ENCODE data around the gene DNAH11. TPM values are rescaled to one million over a fixed set of nuclear protein-coding genes. Genes with fewer than 3 reads are reported as not detected.
A peak's percentile ranks its signal among the peaks of the same experiment; 100 is the strongest.

Gene DNAH11
- polyA plus RNA-seq, 4 donors: 0.24 to 0.33 TPM; not detected in 2

GRCh38 chr7:21767300-21767900 lies 224.6 kb downstream of the DNAH11 start:
- 12 to 22% (median 17%) methylated on average over 6 of the region's 6 CpGs for WGBS, 3 donors
- no peak overlapping the region for H3K27ac ChIP-seq (ENCODE audit: low read depth in 1 of 3, low read length in 2 of 3)
- no peak overlapping the region for H3K4me3 ChIP-seq (ENCODE audit: low read depth in 1 of 3, low read length in 3 of 3)
- peak; percentile 45 to 56 for DNase-seq
- no peak for FAIRE-seq
- no peaks in the 10 kb centered on the region for H3K4me1 ChIP-seq (ENCODE audit: control insufficient read depth in 3 of 3, insufficient read depth in 2 of 3, low read depth in 1 of 3, low read length in 2 of 3)
- H3K36me3 ChIP-seq (ENCODE audit: control insufficient read depth in 3 of 3, insufficient read depth in 2 of 3, low read depth in 1 of 3, low read length in 3 of 3): no peaks in the 10 kb centered on the region
- peaks cover 0 to 6% (median 0%) of the 10 kb centered on the region in 3 donors for H3K27me3 ChIP-seq (ENCODE audit: control insufficient read depth in 3 of 3, insufficient read depth in 3 of 3, low read length in 3 of 3)
- H3K9me3 ChIP-seq (ENCODE audit: control insufficient read depth in 2 of 2, insufficient read depth in 1 of 2, low read depth in 1 of 2, low read length in 1 of 2): no peaks in the 10 kb centered on the region

- DNase-seq (no peak), FAIRE-seq (no peak)
- Histone ChIP-seq H3K9me3 (ENCODE audit: control insufficient read depth in 2 of 2, insufficient read depth in 1 of 2, low read depth in 1 of 2, low read length in 1 of 2) (no peaks in the 10 kb centered on the region), H3K4me3 (ENCODE audit: low read depth in 1 of 3, low read length in 3 of 3) (no peak overlapping the region), H3K27ac (ENCODE audit: low read depth in 1 of 3, low read length in 2 of 3) (no peak overlapping the region), H3K36me3 (ENCODE audit: control insufficient read depth in 3 of 3, insufficient read depth in 2 of 3, low read depth in 1 of 3, low read length in 3 of 3) (no peaks in the 10 kb centered on the region), H3K27me3 (ENCODE audit: control insufficient read depth in 3 of 3, insufficient read depth in 3 of 3, low read length in 3 of 3) (peaks cover 0 to 6% (median 0%) of the 10 kb centered on the region in 3 donors), H3K4me1 (ENCODE audit: control insufficient read depth in 3 of 3, insufficient read depth in 2 of 3, low read depth in 1 of 3, low read length in 2 of 3) (no peaks in the 10 kb centered on the region)
- WGBS, 3 donors: 60 to 62% (median 60%) methylated on average over 5 of the region's 5 CpGs
These were observed 225.4 kb downstream of the DNAH11 start for GRCh38 chr7:21768279-21768678.

GRCh38 chr7:21771266-21771665 lies 228.4 kb downstream of the DNAH11 start:
- peaks cover 0 to 3% (median 0%) of the 10 kb centered on the region in 3 donors for H3K27me3 ChIP-seq (ENCODE audit: control insufficient read depth in 3 of 3, insufficient read depth in 3 of 3, low read length in 3 of 3)
- WGBS, 3 donors: 62 to 68% (median 64%) methylated on average over 5 of the region's 5 CpGs
- no peak overlapping the region for H3K27ac ChIP-seq (ENCODE audit: low read depth in 1 of 3, low read length in 2 of 3)
- H3K4me1 ChIP-seq (ENCODE audit: control insufficient read depth in 3 of 3, insufficient read depth in 2 of 3, low read depth in 1 of 3, low read length in 2 of 3): no peaks in the 10 kb centered on the region
- DNase-seq (no peak), FAIRE-seq (no peak)
- no peaks in the 10 kb centered on the region for H3K36me3 ChIP-seq (ENCODE audit: control insufficient read depth in 3 of 3, insufficient read depth in 2 of 3, low read depth in 1 of 3, low read length in 3 of 3)
- H3K9me3 ChIP-seq (ENCODE audit: control insufficient read depth in 2 of 2, insufficient read depth in 1 of 2, low read depth in 1 of 2, low read length in 1 of 2): no peaks in the 10 kb centered on the region
- H3K4me3 ChIP-seq (ENCODE audit: low read depth in 1 of 3, low read length in 3 of 3): no peak overlapping the region

GRCh38 chr7:21771906-21772610 lies 229.2 kb downstream of the DNAH11 start:
- WGBS, 3 donors: 22 to 29% (median 28%) methylated on average over 5 of the region's 5 CpGs
- DNase-seq: no peak
- H3K9me3 ChIP-seq (ENCODE audit: control insufficient read depth in 2 of 2, insufficient read depth in 1 of 2, low read depth in 1 of 2, low read length in 1 of 2): no peaks in the 10 kb centered on the region
- no peaks in the 10 kb centered on the region for H3K36me3 ChIP-seq (ENCODE audit: control insufficient read depth in 3 of 3, insufficient read depth in 2 of 3, low read depth in 1 of 3, low read length in 3 of 3)
- no peaks in the 10 kb centered on the region for H3K4me1 ChIP-seq (ENCODE audit: control insufficient read depth in 3 of 3, insufficient read depth in 2 of 3, low read depth in 1 of 3, low read length in 2 of 3)
- peaks cover 0 to 3% (median 0%) of the 10 kb centered on the region in 3 donors for H3K27me3 ChIP-seq (ENCODE audit: control insufficient read depth in 3 of 3, insufficient read depth in 3 of 3, low read length in 3 of 3)
- H3K4me3 ChIP-seq (ENCODE audit: low read depth in 1 of 3, low read length in 3 of 3): no peak overlapping the region
- FAIRE-seq: no peak
- H3K27ac ChIP-seq (ENCODE audit: low read depth in 1 of 3, low read length in 2 of 3): no peak overlapping the region

GRCh38 chr7:21773326-21773725 lies 230.5 kb downstream of the DNAH11 start:
- H3K4me1 ChIP-seq (ENCODE audit: control insufficient read depth in 3 of 3, insufficient read depth in 2 of 3, low read depth in 1 of 3, low read length in 2 of 3): no peaks in the 10 kb centered on the region
- FAIRE-seq (no peak), DNase-seq (no peak)
- 53 to 69% (median 65%) methylated on average over 3 of the region's 3 CpGs for WGBS, 3 donors
- no peaks in the 10 kb centered on the region for H3K9me3 ChIP-seq (ENCODE audit: control insufficient read depth in 2 of 2, insufficient read depth in 1 of 2, low read depth in 1 of 2, low read length in 1 of 2)
- no peak overlapping the region for H3K4me3 ChIP-seq (ENCODE audit: low read depth in 1 of 3, low read length in 3 of 3)
- no peaks in the 10 kb centered on the region for H3K36me3 ChIP-seq (ENCODE audit: control insufficient read depth in 3 of 3, insufficient read depth in 2 of 3, low read depth in 1 of 3, low read length in 3 of 3)
- H3K27me3 ChIP-seq (ENCODE audit: control insufficient read depth in 3 of 3, insufficient read depth in 3 of 3, low read length in 3 of 3): peaks cover 0 to 3% (median 0%) of the 10 kb centered on the region in 3 donors
- no peak overlapping the region for H3K27ac ChIP-seq (ENCODE audit: low read depth in 1 of 3, low read length in 2 of 3)

- Histone ChIP-seq H3K27ac (ENCODE audit: low read depth in 1 of 3, low read length in 2 of 3) (no peak overlapping the region), H3K4me1 (ENCODE audit: control insufficient read depth in 3 of 3, insufficient read depth in 2 of 3, low read depth in 1 of 3, low read length in 2 of 3) (no peaks in the 10 kb centered on the region), H3K27me3 (ENCODE audit: control insufficient read depth in 3 of 3, insufficient read depth in 3 of 3, low read length in 3 of 3) (no peaks in the 10 kb centered on the region), H3K36me3 (ENCODE audit: control insufficient read depth in 3 of 3, insufficient read depth in 2 of 3, low read depth in 1 of 3, low read length in 3 of 3) (no peaks in the 10 kb centered on the region), H3K4me3 (ENCODE audit: low read depth in 1 of 3, low read length in 3 of 3) (no peak overlapping the region), H3K9me3 (ENCODE audit: control insufficient read depth in 2 of 2, insufficient read depth in 1 of 2, low read depth in 1 of 2, low read length in 1 of 2) (no peaks in the 10 kb centered on the region)
- FAIRE-seq (no peak), DNase-seq (no peak)
- WGBS, 3 donors: 80 to 84% (median 83%) methylated on average over 2 of the region's 2 CpGs
These were observed 235.1 kb downstream of the DNAH11 start for GRCh38 chr7:21777921-21778320.

- DNase-seq (no peak), FAIRE-seq (no peak)
- 74 to 86% (median 84%) methylated on average over 9 of the region's 9 CpGs for WGBS, 3 donors
- H3K27me3 ChIP-seq (ENCODE audit: control insufficient read depth in 3 of 3, insufficient read depth in 3 of 3, low read length in 3 of 3): no peaks in the 10 kb centered on the region
- no peaks in the 10 kb centered on the region for H3K9me3 ChIP-seq (ENCODE audit: control insufficient read depth in 2 of 2, insufficient read depth in 1 of 2, low read depth in 1 of 2, low read length in 1 of 2)
- H3K4me1 ChIP-seq (ENCODE audit: control insufficient read depth in 3 of 3, insufficient read depth in 2 of 3, low read depth in 1 of 3, low read length in 2 of 3): no peaks in the 10 kb centered on the region
- H3K36me3 ChIP-seq (ENCODE audit: control insufficient read depth in 3 of 3, insufficient read depth in 2 of 3, low read depth in 1 of 3, low read length in 3 of 3): no peaks in the 10 kb centered on the region
- no peak overlapping the region for H3K4me3 ChIP-seq (ENCODE audit: low read depth in 1 of 3, low read length in 3 of 3)
- H3K27ac ChIP-seq (ENCODE audit: low read depth in 1 of 3, low read length in 2 of 3): no peak overlapping the region
These were observed 236.1 kb downstream of the DNAH11 start for GRCh38 chr7:21778953-21779352.

- Histone ChIP-seq H3K4me1 (ENCODE audit: control insufficient read depth in 3 of 3, insufficient read depth in 2 of 3, low read depth in 1 of 3, low read length in 2 of 3) (no peaks in the 10 kb centered on the region), H3K27me3 (ENCODE audit: control insufficient read depth in 3 of 3, insufficient read depth in 3 of 3, low read length in 3 of 3) (no peaks in the 10 kb centered on the region), H3K4me3 (ENCODE audit: low read depth in 1 of 3, low read length in 3 of 3) (no peak overlapping the region), H3K9me3 (ENCODE audit: control insufficient read depth in 2 of 2, insufficient read depth in 1 of 2, low read depth in 1 of 2, low read length in 1 of 2) (no peaks in the 10 kb centered on the region), H3K27ac (ENCODE audit: low read depth in 1 of 3, low read length in 2 of 3) (no peak overlapping the region), H3K36me3 (ENCODE audit: control insufficient read depth in 3 of 3, insufficient read depth in 2 of 3, low read depth in 1 of 3, low read length in 3 of 3) (no peaks in the 10 kb centered on the region)
- 64 to 72% (median 69%) methylated on average over 2 of the region's 2 CpGs for WGBS, 3 donors
- FAIRE-seq: no peak
- no peak for DNase-seq
These were observed 240.2 kb downstream of the DNAH11 start for GRCh38 chr7:21782996-21783395.
